GM12865 (cell line): Measurements from ENCODE around the gene TMA16.
"Not testable (repeated sequence)": the region's sequence is repeated elsewhere in the genome, so short reads cannot be mapped to it uniquely, and the experiment has no call there.

Experiments used
- DNase-seq: peaks from one replicate; pipeline ENCODE4 v3.0.0; 2010; ENCODE audit warnings: low read depth
- H3K4me3 ChIP-seq: 2 replicates; pipeline ENCODE4 v1.5.1; 2011; ENCODE audit warnings: mild to moderate bottlenecking, low read depth, low read length, control low read depth
- TF ChIP-seq, protein P1 (sequence below): IDR thresholded peaks from 2 replicates; pipeline ENCODE4 v1.5.1; 2011; ENCODE audit warnings: low read length, control low read depth, low read depth, inconsistent platforms; ENCODE audit not compliant: insufficient read depth; ENCODE audit errors: missing control alignments

TMA16 gene

DNA sequence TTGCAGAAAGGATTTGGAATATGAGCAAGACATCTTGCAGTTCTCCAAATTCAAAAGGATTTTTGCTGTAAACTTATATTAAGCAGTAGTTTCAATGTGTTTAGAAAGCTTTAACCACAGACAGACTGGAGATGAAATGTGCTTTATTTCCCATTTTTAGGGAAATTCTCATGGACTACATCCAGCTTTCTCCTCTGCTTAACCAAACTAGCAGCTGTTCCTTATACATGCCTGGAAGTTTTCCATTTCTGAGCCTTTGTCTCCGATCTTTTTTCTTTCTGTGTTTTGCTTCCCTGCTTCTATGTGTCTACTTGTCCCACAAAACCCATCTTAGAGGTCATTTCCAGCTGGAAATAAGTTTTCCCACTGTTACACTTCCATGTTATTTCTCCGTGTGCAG is 41.6 kb downstream of the TMA16 start:
- TF ChIP-seq, protein P1, sequence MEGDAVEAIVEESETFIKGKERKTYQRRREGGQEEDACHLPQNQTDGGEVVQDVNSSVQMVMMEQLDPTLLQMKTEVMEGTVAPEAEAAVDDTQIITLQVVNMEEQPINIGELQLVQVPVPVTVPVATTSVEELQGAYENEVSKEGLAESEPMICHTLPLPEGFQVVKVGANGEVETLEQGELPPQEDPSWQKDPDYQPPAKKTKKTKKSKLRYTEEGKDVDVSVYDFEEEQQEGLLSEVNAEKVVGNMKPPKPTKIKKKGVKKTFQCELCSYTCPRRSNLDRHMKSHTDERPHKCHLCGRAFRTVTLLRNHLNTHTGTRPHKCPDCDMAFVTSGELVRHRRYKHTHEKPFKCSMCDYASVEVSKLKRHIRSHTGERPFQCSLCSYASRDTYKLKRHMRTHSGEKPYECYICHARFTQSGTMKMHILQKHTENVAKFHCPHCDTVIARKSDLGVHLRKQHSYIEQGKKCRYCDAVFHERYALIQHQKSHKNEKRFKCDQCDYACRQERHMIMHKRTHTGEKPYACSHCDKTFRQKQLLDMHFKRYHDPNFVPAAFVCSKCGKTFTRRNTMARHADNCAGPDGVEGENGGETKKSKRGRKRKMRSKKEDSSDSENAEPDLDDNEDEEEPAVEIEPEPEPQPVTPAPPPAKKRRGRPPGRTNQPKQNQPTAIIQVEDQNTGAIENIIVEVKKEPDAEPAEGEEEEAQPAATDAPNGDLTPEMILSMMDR: no peak
- H3K4me3 ChIP-seq: no peak overlapping the region
- DNase-seq: no peak

DNA sequence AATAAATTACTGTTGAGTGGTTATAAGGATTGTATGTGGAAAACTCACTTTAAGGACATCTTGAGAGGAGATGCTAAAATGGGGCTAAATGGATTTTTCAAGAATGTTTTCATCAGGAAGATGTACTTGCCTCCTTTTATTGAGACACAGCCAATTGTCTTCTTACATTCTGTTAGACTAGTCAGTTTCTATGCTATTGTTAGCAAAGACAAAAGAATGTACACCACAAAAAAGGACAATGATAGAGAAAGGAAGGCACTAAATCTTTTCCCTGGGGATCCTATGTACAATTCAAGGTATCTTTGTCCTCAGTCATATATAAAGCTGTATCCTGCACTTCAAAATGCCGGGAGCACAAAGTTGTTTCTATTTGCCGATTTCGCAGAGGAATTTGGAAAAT is 42.6 kb downstream of the TMA16 start:
- no peak overlapping the region for H3K4me3 ChIP-seq
- TF ChIP-seq, protein P1: no peak
- no peak for DNase-seq

DNA sequence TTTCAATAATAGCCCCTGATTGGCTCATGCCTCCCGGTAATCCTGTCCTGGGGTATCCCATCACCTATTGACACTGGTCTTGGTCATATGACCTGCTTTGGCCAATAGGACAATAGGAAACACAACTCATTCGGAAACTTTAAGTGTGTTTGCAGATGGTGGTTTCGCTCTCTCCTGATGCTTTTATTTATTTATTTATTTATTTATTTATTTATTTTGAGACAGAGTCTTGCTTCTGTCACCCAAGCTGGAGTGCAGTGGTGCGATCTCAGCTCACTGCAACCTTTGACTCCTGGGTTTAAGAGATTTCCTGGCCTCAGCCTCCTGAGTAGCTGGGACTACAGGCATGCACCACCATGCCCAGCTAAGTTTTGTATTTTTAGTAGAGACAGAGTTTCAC is 44.3 kb downstream of the TMA16 start:
- DNase-seq, H3K4me3 ChIP-seq: not testable (repeated sequence)

DNA sequence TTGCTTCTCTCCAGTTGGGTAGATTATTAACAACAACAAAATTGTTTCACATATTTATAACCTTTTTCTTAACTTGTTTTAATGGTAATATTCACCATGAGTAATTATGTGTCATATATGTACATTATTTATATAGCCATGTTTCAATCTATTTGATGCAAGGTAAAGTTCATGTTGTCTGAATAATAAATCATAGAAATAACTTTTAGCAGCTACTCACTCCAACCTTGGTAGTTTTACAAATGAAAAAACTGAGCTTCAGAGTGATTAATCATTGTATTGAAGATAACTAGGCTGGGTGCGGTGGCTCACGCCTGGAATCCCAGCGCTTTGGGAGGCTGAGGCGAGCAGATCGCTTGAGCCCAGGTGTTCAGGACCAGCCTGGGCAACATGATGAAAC is 46.0 kb downstream of the TMA16 start:
- H3K4me3 ChIP-seq: no peak overlapping the region
- no peak for DNase-seq
- TF ChIP-seq, protein P1: no peak

DNA sequence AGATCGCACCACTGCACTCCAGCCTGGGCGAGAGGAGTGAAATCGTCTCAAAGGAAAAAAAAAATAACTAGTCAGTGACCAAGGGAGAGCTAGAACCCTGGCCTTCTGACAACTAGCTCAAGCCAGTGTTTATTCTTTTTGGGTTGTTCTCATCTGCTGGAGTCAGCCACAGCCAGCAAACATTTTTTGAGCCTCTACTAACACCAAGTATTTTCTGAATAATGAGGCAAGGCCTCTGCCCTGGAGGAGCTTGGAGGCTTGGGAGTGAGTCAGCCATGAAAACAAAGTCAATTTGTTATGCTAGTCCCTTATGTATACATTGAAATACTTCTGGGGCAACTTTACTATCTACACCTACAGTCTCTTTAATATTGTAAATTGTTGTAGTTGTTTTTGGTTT is 46.5 kb downstream of the TMA16 start:
- no peak for DNase-seq
- H3K4me3 ChIP-seq: no peak overlapping the region
- TF ChIP-seq, protein P1: no peak

DNA sequence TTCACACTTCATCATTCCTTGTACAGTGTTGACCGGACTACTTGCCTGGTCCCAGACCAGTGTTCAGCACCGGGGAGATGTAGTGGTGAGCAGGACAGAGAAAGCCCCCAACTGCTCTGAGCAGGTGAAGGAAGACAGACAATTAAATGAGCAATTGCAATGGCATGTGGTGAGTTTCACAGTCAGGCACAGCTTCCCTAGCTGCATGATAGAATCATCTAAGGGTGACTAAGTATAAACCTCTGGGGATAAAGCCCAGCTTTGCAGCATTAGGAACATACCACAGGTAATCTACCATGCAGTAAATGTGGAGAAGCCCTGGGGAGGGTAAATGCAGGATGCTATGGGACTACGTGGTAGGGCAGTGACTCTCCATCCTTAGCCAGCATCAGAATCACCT is 47.8 kb downstream of the TMA16 start:
- DNase-seq: no peak
- TF ChIP-seq, protein P1: no peak
- H3K4me3 ChIP-seq: no peak overlapping the region

DNA sequence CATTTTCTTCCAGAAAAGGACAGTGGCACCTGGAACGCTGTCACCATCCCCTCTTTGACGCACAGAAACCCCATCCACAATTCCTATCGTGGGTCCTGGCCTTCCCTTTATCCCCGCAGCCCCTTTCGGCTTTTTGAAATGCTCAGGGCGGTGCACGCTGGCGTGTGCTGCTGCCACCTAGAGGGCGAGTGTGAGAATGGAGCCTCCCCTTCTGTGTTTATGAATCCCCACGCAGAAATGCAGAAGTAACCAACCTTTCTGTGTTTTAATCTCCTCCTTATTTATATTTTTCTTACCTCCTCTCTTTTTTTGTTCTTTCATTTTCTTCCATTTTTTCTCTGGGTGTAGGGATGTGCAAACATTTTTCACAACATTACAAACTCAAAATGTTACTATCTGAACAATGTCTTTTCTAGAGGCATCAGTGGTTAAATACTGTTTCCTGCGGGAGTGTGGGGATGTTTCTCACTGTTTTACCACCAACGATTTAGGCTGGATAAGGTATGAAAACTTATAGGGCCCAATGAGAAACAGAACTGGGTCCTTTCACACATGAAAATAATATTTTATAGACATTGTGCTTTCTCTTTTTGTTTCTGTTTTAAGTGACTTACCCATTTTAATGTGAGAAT is 50.0 kb downstream of the TMA16 start:
- TF ChIP-seq, protein P1: peak; percentile 88
- peak; percentile 74 for DNase-seq
- peak overlapping the region; percentile 48 for H3K4me3 ChIP-seq
